ENCODE results near the gene ZFP36L1.

DNA sequence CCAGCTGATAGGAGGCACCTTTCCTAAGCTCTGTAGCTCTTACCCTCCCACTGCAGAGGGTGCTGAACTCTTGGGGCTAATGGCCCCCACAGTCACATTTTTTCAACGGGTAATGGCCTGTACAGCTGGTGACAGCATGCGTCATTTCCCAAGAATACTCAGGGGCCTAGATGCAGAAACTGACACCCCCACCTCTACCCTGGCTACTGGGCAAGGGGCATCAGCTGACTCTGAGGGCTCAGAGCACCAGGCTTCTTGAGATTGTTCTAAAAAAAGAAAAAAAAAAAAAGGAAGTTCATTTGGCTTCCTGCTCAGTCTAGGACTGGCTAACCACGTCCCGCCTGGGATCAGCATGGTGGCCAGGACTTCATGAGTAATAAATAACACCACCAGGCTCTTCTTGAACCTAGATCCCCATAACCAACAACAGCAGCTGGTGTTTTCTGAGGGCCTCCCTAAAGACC, 35.2 kb downstream of the ZFP36L1 start:
- TF ChIP-seq EZH2 (IDR thresholded peaks at IDR 0.05; ENCODE audit: borderline replicate concordance, low read depth, low read length, severe bottlenecking) = no peak
- TF ChIP-seq, protein P1, sequence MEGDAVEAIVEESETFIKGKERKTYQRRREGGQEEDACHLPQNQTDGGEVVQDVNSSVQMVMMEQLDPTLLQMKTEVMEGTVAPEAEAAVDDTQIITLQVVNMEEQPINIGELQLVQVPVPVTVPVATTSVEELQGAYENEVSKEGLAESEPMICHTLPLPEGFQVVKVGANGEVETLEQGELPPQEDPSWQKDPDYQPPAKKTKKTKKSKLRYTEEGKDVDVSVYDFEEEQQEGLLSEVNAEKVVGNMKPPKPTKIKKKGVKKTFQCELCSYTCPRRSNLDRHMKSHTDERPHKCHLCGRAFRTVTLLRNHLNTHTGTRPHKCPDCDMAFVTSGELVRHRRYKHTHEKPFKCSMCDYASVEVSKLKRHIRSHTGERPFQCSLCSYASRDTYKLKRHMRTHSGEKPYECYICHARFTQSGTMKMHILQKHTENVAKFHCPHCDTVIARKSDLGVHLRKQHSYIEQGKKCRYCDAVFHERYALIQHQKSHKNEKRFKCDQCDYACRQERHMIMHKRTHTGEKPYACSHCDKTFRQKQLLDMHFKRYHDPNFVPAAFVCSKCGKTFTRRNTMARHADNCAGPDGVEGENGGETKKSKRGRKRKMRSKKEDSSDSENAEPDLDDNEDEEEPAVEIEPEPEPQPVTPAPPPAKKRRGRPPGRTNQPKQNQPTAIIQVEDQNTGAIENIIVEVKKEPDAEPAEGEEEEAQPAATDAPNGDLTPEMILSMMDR (IDR thresholded peaks at IDR 0.05; ENCODE audit: extremely low read depth in 1 of 2, insufficient read depth in 1 of 2, low read depth in 1 of 2, low read length in 2 of 2) = no peak
- no peak for TF ChIP-seq POLR2A (IDR thresholded peaks at IDR 0.05; ENCODE audit: low read depth, low read length)
- no peak for TF ChIP-seq FOS (IDR thresholded peaks at IDR 0.05; ENCODE audit: borderline replicate concordance, insufficient read depth, low read length)
- no peak for TF ChIP-seq GATA2 (IDR thresholded peaks at IDR 0.05; ENCODE audit: insufficient read depth, insufficient read length, low read depth, low read length)
- TF ChIP-seq, protein P2, sequence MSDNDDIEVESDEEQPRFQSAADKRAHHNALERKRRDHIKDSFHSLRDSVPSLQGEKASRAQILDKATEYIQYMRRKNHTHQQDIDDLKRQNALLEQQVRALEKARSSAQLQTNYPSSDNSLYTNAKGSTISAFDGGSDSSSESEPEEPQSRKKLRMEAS (IDR thresholded peaks at IDR 0.05; ENCODE audit: insufficient read depth, insufficient read length) = no peak

All from endothelial cell of umbilical vein (primary cell).